ENCODE results near the gene KRT71.

KRT71 gene

DNA sequence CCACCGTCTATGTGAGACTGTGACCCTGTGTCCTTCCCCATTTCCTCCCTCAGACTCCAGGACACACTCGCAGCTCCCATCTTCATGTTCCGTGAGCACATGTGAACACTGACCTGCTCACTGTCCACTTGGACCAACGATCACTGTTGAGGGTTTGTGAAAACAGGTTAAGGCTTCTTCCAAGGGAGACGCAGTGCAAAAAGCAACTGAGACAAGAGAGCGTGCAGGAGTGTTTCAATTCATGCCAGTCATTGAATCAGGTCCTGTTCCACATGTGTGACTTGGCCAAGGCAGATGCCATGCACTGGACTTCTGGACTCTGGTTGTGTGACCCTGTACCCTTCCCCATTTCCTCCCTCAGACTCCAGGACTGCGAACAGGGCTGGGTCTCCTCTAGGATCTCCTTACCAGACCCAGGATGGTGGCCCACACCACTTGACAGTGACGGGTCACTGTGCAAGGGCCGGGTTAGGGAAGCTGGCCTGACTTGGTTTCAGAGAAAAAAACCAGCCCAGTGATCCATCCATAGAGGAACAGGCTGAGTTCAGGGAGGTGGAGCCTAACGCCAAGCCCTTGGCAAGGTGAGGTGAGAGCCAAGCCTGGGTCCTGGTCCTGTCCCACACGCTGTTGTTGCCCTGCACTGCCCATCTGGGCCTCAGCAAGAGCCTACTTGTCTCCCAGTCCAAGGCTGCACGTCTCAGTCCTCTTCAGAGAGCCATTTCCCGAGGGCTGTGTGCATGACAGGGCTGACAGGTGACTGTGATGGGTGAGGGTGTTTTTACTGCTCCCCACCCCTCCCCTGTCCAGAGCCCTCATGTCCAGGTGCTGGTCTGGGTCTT lies 27.1 kb downstream of the KRT71 start:
- Mint-ChIP-seq H3K27ac (no peak overlapping the region), H3K4me1 (no peaks in the 10 kb centered on the region), H3K9me3 (no peaks in the 10 kb centered on the region), H3K36me3 (ENCODE audit: low read depth) (no peaks in the 10 kb centered on the region), H3K4me3 (no peak overlapping the region), H3K27me3 (no peaks in the 10 kb centered on the region)
- no peak for ATAC-seq
- DNase-seq: no peak

DNA sequence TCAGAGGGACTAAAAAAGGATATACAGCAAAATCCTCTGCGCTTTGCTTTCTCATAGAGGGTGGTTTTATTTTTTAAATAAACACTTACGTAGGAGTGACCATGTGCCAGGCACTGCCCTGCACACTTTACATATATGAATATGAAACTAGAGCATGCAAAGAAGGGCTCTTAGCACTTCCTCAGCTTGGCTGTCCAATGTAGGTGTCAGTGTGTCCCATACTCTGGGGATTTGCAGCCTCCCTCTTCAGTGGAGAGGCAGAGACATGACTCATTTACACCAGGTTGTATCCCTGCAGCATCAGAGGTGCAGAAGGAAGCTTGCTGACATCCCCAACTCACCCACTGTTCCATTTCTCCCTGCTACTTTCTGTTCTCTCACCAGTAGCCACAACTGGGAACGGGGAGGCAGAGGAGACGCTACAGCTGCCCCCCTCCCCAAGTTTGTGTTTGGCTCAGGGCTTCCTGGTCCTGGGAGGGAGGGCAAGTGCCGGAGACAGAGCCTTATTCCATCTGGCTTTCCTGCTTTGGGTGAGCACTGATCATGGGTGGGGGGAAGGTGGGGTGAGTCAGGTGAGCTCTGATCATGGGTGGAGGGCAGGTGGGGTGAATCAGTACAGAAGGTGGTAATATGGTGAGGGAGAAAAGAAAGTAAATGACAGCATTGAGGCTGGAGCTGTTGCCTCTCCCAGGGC lies 27.9 kb downstream of the KRT71 start:
- DNase-seq (no peak), ATAC-seq (no peak)
- Mint-ChIP-seq H3K36me3 (ENCODE audit: low read depth) (no peaks in the 10 kb centered on the region), H3K4me3 (no peak overlapping the region), H3K27me3 (no peaks in the 10 kb centered on the region), H3K27ac (no peak overlapping the region), H3K4me1 (no peaks in the 10 kb centered on the region), H3K9me3 (no peaks in the 10 kb centered on the region)

DNA sequence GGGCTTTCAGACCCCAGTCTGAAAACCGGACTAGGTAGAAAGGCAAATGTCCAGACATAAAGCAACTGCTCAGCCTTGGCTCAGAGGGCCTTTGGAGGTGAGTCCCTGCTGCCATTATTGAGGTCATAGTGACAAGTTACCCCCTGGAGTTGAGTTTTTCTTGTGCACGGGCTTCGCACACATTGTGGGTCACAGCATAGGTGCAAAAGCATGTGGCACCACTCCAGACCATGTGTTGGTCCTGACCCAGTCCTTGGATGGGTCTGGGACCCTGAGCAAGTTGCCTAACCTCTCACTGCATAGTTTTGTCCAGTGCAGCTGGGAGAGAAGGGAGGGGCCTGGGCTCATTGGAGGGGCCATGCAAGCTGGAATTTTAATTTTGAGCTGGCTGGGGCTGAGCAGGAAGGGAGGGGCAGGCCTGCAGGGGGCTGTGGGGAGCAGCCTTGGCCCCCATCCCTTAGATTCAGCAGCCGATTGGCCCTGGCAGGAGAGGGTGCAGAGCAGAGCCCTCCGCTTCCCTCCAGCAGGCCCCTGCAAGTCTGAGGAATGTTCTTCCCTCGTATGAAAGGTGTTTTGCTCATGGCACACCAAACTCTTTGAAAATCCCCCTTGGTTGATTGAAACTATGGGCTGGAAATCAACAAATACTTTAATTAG lies 28.6 kb downstream of the KRT71 start:
- no peaks in the 10 kb centered on the region for H3K36me3 Mint-ChIP-seq (ENCODE audit: low read depth)
- no peaks in the 10 kb centered on the region for H3K9me3 Mint-ChIP-seq
- ATAC-seq: no peak
- no peaks in the 10 kb centered on the region for H3K4me1 Mint-ChIP-seq
- no peak overlapping the region for H3K27ac Mint-ChIP-seq
- no peak for DNase-seq
- no peak overlapping the region for H3K4me3 Mint-ChIP-seq
- H3K27me3 Mint-ChIP-seq: no peaks in the 10 kb centered on the region

DNA sequence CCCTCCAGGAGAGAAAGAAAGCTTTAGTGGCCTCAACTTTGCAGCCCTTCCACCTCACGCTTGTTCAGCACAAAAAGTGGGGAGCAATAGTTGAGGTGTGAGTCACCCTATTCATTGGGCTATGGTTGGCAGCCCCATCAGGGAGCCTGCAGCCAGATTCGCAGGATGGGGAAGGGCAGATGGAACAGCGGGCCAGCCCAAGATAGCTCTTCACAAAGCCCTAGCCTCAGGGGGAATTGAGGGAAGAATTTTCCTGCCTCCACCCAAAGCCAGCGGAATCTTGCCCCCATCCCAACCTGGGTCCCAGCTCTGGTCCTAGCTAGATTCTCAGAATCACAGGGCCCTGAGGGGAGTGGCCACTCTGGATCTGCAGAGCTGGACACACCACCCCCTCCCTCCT lies 29.1 kb downstream of the KRT71 start:
- Mint-ChIP-seq H3K4me3 (no peak overlapping the region), H3K9me3 (no peaks in the 10 kb centered on the region), H3K27ac (no peak overlapping the region), H3K27me3 (no peaks in the 10 kb centered on the region), H3K4me1 (no peaks in the 10 kb centered on the region), H3K36me3 (ENCODE audit: low read depth) (no peaks in the 10 kb centered on the region)
- ATAC-seq (no peak), DNase-seq (no peak)

DNA sequence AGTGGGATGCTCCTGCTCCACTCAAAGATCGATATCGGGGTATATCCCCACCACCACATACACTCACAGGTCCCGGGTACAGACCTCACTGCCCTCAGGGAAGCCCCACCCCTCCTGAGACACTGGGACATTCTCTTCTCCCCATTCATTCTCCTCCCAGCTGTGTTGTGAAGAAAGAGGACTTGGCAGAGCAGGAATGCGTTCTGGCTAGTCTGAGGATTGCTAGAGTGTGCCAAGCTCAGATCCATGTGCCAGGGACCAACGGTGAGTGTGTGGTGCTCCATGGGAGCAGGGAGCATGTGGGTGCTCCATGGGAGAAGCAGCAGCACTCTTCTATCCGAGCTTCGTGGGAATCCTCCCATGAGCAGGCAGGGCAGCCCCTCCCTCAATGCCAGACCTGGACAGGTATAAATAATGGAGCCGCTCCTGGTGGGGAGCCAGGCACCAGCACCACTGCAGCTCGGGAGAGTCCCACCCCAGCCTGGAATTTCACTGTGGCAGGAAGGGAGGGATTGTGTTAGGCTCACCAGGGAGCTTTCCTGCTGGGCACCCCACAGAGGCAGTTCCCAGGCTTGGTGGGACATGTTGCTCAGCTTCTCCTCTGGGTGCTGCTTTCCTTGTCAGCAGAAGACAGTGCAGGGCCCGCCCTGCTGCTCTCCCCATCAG lies 30.5 kb downstream of the KRT71 start:
- Mint-ChIP-seq H3K27ac (no peak overlapping the region), H3K27me3 (no peaks in the 10 kb centered on the region), H3K36me3 (ENCODE audit: low read depth) (no peaks in the 10 kb centered on the region), H3K9me3 (no peaks in the 10 kb centered on the region), H3K4me1 (no peaks in the 10 kb centered on the region), H3K4me3 (no peak overlapping the region)
- DNase-seq (no peak), ATAC-seq (no peak)

DNA sequence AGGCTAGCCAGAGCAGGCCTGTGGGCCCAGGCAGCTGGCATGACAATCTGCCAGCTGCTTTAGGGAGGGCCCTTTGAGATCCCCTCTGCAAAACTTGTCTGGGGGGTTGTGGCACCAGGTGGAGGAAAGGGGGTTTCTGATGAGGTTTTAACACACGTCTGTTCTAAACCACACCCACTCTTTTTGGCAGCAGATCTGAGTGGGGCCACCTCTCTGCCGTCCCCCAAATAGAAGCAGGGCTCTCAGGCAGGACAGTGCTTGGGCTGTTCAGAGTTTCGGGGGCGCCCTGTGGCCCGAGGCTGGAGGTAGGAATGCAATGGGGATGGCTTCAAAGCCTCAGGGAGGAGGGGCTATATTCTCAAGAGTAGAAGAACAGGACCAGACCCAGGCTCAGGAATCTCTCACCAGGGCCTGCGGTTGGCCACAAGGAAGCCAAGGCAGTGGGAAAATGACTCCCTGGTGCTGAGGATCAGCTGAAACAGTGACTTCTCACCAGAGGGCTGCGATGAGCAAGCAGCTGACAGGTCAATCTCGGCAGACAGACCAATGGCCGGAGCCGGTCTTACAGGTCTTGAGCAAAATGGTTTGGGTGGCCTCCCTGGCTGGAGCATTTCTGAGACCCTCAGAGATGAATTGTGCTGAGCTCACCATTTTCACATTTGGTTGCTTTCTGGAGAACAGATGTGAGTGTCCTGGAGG lies 31.2 kb downstream of the KRT71 start:
- Mint-ChIP-seq H3K9me3 (no peaks in the 10 kb centered on the region), H3K27ac (no peak overlapping the region), H3K27me3 (no peaks in the 10 kb centered on the region), H3K4me3 (no peak overlapping the region), H3K4me1 (no peaks in the 10 kb centered on the region), H3K36me3 (ENCODE audit: low read depth) (no peaks in the 10 kb centered on the region)
- ATAC-seq (no peak), DNase-seq (no peak)

DNA sequence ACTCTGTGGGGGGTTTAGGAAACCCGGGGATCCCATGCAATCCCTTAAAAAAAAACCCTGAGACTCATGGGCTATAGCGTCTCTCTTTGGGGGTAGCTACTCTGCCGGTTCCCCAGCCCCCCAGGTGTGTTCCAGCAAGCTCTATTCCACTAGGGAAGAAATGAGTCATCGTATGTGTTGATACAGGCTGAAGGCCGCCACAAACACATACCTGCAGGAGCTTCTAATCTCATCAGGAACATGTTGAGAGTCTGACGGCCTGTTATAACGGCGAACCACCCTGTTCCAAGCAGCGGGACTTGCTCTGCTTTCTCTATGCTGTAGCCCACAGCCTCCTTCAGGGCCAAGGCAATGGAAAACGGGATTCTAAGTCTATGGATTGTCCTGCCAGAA lies 31.8 kb downstream of the KRT71 start:
- H3K27me3 Mint-ChIP-seq: no peaks in the 10 kb centered on the region
- no peaks in the 10 kb centered on the region for H3K4me1 Mint-ChIP-seq
- DNase-seq (no peak), ATAC-seq (no peak)
- H3K36me3 Mint-ChIP-seq (ENCODE audit: low read depth): no peaks in the 10 kb centered on the region
- H3K27ac Mint-ChIP-seq: no peak overlapping the region
- no peaks in the 10 kb centered on the region for H3K9me3 Mint-ChIP-seq
- no peak overlapping the region for H3K4me3 Mint-ChIP-seq

DNA sequence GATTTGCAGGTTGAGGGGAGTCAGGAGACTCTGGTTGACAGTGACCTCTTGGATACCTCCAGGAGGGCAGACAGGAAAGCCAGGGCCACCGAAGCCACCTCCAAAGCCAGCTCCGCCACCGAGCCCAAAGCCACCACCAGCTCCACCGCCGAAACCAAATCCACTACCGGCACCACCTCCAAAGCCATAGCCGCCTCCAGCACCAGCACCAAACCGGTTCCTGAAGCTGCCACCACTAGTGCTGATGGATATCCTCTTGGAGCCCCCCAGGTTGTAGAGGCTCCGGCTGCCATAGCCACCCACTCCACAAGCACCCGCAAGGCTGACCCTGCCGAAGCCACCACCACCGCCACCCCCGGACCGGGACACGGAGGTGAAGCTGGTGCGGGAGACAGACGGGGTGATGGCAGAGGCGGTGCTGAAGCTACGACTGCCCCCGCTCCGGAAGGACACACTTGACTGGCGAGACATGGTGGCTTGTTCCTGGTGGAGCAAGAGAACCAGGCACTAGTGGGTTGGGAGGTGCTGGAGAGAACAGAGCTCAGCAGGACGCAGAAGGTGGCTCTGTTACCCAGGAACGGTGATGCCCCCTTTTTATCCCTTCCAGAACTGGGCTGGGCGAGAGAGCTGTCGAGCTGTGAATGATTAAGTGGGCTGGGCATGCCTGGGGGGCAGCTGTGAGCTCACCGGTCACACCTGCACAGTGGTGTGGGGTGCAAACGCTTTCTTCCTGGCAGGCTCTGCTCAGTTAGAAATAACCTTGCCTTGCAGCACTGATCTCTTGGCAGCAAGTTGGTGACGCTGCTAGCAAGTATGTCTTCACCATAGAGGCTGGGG lies 32.9 kb downstream of the KRT71 start, which contains the start of gene KRT5:
Gene KRT5, minus strand, starts transcription at position 569 of the 837 bp plus-strand sequence. Its CDS starts 98 bp downstream, at position 471.
- Mint-ChIP-seq H3K36me3 (ENCODE audit: low read depth) (no peaks in the 10 kb centered on the region), H3K27ac (no peak within 1 kb of the TSS)

DNA sequence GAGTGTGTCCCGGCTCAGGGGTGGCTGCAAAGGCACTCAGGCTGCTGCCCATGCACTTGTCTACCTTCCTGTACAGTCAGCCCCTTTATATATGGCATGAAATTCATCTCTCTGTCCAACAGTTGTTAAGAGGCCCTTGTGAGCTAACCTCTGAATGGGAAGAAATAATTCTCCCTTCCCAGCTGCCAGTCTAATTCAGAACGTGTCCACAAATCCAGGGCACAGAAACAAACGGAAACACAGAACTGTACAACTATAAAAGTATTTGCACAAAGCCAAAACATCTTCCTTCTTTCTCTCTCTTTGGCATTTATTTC lies 33.6 kb downstream of the KRT71 start:
- Mint-ChIP-seq H3K27me3 (no peaks in the 10 kb centered on the region), H3K9me3 (no peaks in the 10 kb centered on the region), H3K4me3 (no peak overlapping the region), H3K4me1 (no peaks in the 10 kb centered on the region), H3K36me3 (ENCODE audit: low read depth) (no peaks in the 10 kb centered on the region), H3K27ac (no peak overlapping the region)
- no peak for ATAC-seq
- no peak for DNase-seq

More for the DNA sequence above, 32.9 kb downstream of the KRT71 start, which contains the start of gene KRT5:
- ATAC-seq (no peak), DNase-seq (no peak)
- Mint-ChIP-seq H3K4me3 (no peak within 1 kb of the TSS), H3K4me1 (no peaks in the 10 kb centered on the region), H3K9me3 (no peaks in the 10 kb centered on the region), H3K27me3 (no peaks in the 10 kb centered on the region)

DNA sequence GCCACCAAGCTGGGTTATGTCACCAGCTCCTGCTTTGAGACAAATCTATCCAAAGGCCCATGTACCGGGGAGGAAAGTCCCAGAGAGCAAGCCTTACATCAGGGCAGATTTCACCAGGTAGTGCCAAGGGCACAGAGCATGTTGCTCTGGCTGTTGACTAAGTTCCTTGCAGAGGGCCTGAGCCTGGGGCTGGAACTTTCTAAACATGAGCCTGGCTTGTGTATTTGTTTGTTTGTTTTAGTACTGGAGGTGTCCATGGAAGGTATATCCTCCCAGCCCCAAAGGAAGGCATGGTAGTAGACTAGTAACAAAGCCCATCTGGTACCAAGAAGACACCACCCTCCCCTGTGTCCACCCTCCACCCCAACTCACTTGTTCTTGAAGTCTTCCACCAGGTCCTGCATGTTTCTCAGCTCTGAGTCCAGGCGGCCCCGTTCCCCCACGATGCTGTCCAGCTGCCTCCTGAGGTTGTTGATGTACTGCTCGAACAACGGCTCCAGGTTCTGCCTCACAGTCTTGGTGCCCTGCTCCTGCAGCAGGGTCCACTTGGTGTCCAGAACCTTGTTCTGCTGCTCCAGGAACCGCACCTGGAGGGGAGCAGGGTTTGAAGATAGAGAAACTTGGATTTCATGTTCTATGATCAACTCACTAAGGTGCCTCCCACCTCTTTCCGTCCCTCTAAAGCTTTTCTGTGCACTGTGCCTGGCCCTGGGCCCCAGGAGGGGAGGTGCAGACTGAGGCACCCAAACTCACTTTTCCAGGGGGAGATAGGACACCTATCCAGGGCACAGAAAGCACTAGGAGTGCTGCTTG lies 34.2 kb downstream of the KRT71 start:
- Mint-ChIP-seq H3K4me1 (no peaks in the 10 kb centered on the region), H3K9me3 (no peaks in the 10 kb centered on the region), H3K36me3 (ENCODE audit: low read depth) (no peaks in the 10 kb centered on the region), H3K27ac (no peak overlapping the region), H3K4me3 (no peak overlapping the region), H3K27me3 (no peaks in the 10 kb centered on the region)
- ATAC-seq (no peak), DNase-seq (no peak)

DNA sequence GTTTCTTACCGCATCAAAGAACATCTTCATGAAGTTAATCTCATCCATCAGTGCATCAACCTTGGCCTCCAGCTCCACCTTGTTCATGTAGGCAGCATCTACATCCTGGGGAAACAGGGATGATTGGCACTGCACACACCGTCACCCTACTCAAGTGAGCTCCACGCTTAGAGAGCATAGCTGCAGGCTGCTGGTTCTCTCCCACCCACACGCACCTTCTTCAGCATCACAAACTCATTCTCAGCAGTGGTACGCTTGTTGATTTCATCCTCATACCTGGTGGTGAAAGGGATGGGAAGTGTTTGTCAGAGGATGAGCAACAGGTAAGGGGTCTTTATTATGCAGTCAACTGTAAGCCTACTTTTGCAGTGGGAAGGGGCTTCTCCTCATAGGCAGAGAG lies 35.1 kb downstream of the KRT71 start:
- Mint-ChIP-seq H3K27ac (no peak overlapping the region), H3K4me1 (no peaks in the 10 kb centered on the region), H3K4me3 (no peak overlapping the region), H3K36me3 (ENCODE audit: low read depth) (no peaks in the 10 kb centered on the region), H3K9me3 (no peaks in the 10 kb centered on the region), H3K27me3 (peaks cover 3% of the 10 kb centered on the region)
- DNase-seq: no peak
- no peak for ATAC-seq

DNA sequence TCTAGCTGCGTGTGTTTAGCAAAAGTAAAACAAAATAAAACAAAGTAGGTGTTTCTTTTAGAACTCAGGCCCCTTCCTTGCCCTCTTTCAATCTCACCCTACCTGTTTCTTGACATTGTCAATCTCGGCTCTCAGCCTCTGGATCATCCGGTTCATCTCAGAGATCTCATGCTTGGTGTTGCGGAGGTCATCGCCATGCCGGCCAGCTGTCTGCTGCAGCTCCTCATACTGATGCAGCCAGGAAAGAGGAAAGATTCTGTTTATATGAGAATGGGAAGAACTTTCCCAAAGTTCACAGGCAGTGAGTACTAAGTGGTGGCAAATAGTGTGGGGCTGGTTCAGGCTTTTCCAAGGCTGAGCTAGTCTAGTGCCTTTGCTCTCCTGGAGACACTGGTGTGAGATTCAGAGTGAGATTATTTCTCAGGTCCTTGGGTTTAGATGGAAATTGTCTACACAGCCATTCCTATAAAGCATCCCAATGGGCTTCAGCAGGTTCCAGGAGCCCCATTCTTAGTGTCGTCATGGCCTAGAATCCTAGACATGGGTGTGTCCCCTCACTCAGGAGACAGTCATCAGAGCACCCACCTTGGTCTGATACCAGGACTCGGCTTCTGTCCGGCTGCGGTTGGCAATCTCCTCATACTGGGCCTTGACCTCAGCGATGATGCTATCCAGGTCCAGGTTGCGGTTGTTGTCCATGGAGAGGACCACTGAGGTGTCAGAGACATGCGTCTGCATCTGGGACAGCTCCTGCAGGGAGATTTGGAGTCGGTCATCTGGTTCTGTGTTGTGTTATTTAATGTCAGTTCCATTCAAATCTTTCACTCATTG lies 35.7 kb downstream of the KRT71 start:
- DNase-seq: no peak
- Mint-ChIP-seq H3K4me1 (no peaks in the 10 kb centered on the region), H3K9me3 (no peaks in the 10 kb centered on the region), H3K4me3 (no peak overlapping the region), H3K27ac (no peak overlapping the region), H3K36me3 (ENCODE audit: low read depth) (no peaks in the 10 kb centered on the region), H3K27me3 (peaks cover 7% of the 10 kb centered on the region)
- no peak for ATAC-seq
